ENCODE data around the gene UCN2. TPM values are rescaled to one million over a fixed set of nuclear protein-coding genes. Genes with fewer than 3 reads are reported as not detected.

UCN2 gene
- polyA plus RNA-seq, 1 experiment, result 4.5 TPM

DNA sequence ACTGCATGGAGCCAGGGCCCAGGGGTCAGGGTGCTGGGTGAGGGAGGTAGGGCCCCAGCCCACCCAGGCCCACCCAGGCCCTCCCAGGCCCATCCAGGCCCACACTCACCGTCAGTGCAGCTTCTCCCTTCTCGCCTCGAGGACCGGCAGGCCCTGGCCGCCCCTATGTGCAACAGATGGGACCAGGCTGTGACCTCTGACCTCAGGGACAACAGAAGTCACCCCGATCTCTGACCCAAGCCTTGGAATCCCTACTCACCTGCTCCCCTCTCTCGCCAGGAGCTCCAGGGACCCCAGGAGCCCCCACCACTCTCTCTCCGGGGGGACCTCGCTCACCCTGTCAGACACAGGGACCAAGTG lies 2.8 kb upstream of the UCN2 start:
- DNase-seq (ENCODE audit: low read depth), result no peak
- Histone ChIP-seq H3K27me3 (ENCODE audit: control insufficient read depth, insufficient read depth, low read length) (no peaks in the 10 kb centered on the region), H3K36me3 (ENCODE audit: control insufficient read depth, insufficient read depth, low read length) (peaks cover 25% of the 10 kb centered on the region), H3K4me3 (ENCODE audit: low read depth, low read length) (no peak overlapping the region)
- TF ChIP-seq, protein P1, sequence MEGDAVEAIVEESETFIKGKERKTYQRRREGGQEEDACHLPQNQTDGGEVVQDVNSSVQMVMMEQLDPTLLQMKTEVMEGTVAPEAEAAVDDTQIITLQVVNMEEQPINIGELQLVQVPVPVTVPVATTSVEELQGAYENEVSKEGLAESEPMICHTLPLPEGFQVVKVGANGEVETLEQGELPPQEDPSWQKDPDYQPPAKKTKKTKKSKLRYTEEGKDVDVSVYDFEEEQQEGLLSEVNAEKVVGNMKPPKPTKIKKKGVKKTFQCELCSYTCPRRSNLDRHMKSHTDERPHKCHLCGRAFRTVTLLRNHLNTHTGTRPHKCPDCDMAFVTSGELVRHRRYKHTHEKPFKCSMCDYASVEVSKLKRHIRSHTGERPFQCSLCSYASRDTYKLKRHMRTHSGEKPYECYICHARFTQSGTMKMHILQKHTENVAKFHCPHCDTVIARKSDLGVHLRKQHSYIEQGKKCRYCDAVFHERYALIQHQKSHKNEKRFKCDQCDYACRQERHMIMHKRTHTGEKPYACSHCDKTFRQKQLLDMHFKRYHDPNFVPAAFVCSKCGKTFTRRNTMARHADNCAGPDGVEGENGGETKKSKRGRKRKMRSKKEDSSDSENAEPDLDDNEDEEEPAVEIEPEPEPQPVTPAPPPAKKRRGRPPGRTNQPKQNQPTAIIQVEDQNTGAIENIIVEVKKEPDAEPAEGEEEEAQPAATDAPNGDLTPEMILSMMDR (IDR thresholded peaks at IDR 0.05; ENCODE audit: insufficient read depth, low read depth, low read length), result no peak
- POLR2A ChIA-PET, result no interaction called here
- CTCF ChIA-PET, result no interaction called here

DNA sequence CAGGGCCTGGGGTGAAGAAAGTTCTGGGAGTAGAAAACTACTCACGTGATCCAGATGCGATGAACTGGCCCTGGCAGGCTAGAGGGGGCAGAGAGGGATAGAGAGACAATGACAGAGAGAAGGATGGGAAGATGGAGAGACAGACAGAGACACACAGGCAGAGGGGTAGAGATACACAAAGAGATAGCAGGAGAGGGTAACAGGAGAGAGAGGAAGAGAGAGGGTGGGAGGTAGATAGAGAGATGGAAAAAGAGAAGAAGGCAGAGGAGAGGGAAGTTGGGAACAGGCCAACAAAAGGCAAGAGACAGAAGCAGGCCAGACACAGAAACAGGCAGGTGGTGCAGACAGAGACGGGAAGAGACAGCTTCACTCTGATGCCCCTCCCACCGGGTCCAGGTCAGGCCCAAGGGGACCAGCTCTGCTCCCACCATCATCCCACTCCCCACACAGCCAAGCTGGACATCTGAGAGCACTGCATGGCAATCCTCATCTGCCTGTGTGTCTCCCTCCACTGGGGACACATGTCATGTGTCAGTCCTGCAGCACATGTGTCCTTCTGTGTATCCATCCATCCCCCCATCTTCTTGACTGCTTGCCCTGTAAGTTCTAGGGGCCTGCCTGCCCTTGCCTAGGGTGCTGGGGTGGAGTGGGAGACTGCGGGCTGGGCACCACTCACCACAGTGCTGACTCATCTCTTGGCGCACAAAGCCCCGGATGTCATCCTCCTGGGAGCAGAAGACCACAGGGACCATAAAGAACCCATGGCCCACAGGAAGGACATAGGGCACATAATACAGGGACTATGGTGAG lies 2.2 kb upstream of the UCN2 start:
- TF ChIP-seq, protein P1 (IDR thresholded peaks at IDR 0.05; ENCODE audit: insufficient read depth, low read depth, low read length), result no peak
- H3K4me3 ChIP-seq (ENCODE audit: low read depth, low read length), result no peak overlapping the region
- no peak for DNase-seq (ENCODE audit: low read depth)
- H3K27me3 ChIP-seq (ENCODE audit: control insufficient read depth, insufficient read depth, low read length), result no peaks in the 10 kb centered on the region
- POLR2A ChIA-PET, result no interaction called here
- CTCF ChIA-PET, result no interaction called here
- peaks cover 22% of the 10 kb centered on the region for H3K36me3 ChIP-seq (ENCODE audit: control insufficient read depth, insufficient read depth, low read length)

DNA sequence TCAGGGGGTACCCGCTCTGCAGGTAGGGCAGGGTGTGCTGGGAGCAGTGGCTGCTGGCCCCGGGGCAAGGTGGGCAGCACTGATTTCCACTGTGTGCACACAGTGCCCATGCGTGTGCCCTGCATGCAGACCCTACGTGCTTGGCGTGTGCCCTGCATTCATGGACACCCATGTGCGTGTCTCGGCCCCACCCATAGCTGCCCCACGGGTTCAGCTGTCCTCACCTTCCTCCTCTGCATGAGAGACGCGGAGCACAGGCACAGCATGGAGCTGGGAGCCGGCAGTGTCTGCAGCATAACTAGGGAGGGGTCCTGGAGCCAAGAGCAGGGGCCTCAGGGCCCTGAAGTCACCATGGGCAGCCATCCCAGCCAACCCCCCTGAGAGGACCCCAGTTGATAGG lies 1.6 kb upstream of the UCN2 start:
- CTCF ChIA-PET, result no interaction called here
- no peak overlapping the region for H3K4me3 ChIP-seq (ENCODE audit: low read depth, low read length)
- TF ChIP-seq, protein P1 (IDR thresholded peaks at IDR 0.05; ENCODE audit: insufficient read depth, low read depth, low read length), result no peak
- POLR2A ChIA-PET, result no interaction called here
- peaks cover 17% of the 10 kb centered on the region for H3K36me3 ChIP-seq (ENCODE audit: control insufficient read depth, insufficient read depth, low read length)
- no peaks in the 10 kb centered on the region for H3K27me3 ChIP-seq (ENCODE audit: control insufficient read depth, insufficient read depth, low read length)
- no peak for DNase-seq (ENCODE audit: low read depth)

DNA sequence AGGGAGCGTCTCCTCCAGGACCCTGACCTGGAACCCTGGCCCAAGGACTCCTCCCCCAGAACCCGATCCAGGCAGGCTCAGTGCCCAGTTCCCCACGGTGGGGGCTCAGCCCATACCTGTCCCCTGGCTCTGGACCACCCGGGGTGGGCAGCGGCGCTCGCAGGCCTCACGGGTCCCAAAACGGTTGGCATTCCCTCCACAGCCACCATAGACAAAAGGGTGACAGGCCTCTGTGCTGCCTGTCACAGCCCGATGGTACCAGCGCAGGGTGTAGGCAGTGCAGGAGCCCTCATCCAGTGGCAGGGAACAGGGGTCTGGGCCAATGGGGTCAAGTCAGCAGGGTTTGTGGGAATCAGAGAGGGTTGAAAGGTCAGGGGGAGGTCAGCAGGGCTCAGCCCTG lies 1.1 kb upstream of the UCN2 start:
- TF ChIP-seq, protein P1 (IDR thresholded peaks at IDR 0.05; ENCODE audit: insufficient read depth, low read depth, low read length), result no peak
- Histone ChIP-seq H3K27me3 (ENCODE audit: control insufficient read depth, insufficient read depth, low read length) (no peaks in the 10 kb centered on the region), H3K36me3 (ENCODE audit: control insufficient read depth, insufficient read depth, low read length) (peaks cover 14% of the 10 kb centered on the region), H3K4me3 (ENCODE audit: low read depth, low read length) (no peak overlapping the region)
- CTCF ChIA-PET, result no interaction called here
- DNase-seq (ENCODE audit: low read depth), result no peak
- POLR2A ChIA-PET, result no interaction called here

DNA sequence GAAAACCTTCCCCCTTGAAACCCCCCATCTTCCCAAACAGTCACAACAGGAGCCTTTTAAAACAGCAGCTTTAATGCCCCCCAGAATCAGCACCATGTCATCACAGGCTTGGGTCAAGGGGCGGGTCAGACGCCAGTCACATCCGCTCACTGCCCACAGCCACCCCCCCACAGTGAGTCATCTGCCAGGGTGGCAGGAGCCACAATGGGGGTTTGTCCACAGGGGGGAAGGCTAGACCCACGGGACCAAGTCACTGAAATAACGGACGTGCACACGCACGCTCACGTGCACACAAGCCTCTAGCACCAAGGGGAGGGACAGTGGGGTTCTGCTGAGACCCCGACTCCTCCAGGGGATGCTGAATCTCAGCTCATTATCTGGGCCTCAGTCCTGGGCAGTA lies 441 bp upstream of the UCN2 start:
- ChIA-PET POLR2A (no interaction called here), CTCF (interaction anchor here (1.0 kb wide), 2 partner anchors 71 to 100 kb away, joined by 3 to 5 read pairs; partner anchors contain the start of gene SLC26A6)
- Histone ChIP-seq H3K4me3 (ENCODE audit: low read depth, low read length) (no peak overlapping the region), H3K36me3 (ENCODE audit: control insufficient read depth, insufficient read depth, low read length) (peaks cover 14% of the 10 kb centered on the region), H3K27me3 (ENCODE audit: control insufficient read depth, insufficient read depth, low read length) (no peaks in the 10 kb centered on the region)
- TF ChIP-seq, protein P1 (IDR thresholded peaks at IDR 0.05; ENCODE audit: insufficient read depth, low read depth, low read length), result no peak
- no peak for DNase-seq (ENCODE audit: low read depth)

Data from BJ (cell line).